OCI-LY7 (cell line): ENCODE measurements around the gene KCNQ1.

ENCODE experiments used
- EZH2phosphoT487 ChIP-seq: fragments of 200-600 bp; sonication (generic); IDR thresholded peaks from 2 replicates; pipeline ENCODE4 v1.6.1; 2018; ENCODE audit warnings: low read depth, borderline replicate concordance, mild to moderate bottlenecking, mixed run types, antibody characterized with exemption, low read length, moderate library complexity, mixed read lengths
- TF ChIP-seq, protein P1 (sequence below): fragments of 200-600 bp; sonication (generic); conservative IDR thresholded peaks from 2 replicates; pipeline ENCODE4 v1.5.1; 2014; ENCODE audit warnings: mild to moderate bottlenecking, antibody characterized with exemption, low read length, moderate library complexity, mixed read lengths

DNA sequence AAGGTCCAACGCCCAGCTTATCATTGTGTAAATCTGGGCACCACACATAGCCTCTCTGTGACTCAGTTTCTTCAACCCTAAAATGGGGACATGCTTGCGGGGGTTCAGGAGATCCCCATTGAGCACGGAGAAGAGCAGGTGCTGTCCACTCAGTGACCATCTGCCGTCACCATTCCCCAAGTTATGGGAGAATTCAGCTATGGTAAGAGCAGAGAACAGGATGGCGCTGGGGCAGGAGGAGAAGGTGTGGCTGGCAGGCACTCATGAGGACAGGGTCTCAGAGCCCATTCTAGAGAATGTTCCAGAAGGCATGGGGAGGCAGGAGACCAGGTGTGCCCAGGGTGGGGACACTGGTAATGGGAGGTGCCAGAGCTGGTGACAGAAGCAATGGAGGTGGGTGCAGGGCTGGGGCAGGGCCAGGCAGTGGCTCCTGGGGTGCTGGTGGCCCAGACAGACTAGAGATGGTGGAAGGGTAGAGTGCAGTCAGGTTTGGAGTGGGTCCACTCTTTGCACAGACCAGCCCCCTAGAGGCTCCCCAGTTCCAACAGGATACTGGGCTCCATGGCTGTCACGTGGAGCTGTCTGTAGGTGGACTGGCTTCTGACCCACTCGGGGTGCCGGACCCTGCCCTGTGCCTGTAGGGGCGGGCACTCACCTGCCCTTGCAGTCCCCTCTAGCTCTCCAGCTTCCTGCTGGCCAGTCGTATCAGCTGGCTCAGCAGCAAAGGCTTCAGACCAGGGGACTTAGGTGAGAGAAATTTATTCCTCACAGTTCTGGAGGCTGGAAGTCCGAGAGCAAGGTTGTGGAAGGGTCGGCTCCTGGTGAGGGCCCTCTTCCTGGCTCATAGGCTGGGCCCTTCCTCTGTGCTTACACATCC, 356.1 kb downstream of the KCNQ1 start:
- TF ChIP-seq, protein P1, sequence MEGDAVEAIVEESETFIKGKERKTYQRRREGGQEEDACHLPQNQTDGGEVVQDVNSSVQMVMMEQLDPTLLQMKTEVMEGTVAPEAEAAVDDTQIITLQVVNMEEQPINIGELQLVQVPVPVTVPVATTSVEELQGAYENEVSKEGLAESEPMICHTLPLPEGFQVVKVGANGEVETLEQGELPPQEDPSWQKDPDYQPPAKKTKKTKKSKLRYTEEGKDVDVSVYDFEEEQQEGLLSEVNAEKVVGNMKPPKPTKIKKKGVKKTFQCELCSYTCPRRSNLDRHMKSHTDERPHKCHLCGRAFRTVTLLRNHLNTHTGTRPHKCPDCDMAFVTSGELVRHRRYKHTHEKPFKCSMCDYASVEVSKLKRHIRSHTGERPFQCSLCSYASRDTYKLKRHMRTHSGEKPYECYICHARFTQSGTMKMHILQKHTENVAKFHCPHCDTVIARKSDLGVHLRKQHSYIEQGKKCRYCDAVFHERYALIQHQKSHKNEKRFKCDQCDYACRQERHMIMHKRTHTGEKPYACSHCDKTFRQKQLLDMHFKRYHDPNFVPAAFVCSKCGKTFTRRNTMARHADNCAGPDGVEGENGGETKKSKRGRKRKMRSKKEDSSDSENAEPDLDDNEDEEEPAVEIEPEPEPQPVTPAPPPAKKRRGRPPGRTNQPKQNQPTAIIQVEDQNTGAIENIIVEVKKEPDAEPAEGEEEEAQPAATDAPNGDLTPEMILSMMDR = no peak
- no peak for TF ChIP-seq EZH2phosphoT487
